C4-2B (cell line): ENCODE data around the gene COX7A2.

Experiments
- H3K27ac ChIP-seq: fragments of 450-650 bp; 2 replicates; pipeline ENCODE4 v1.5.1; 2017
- CTCF ChIP-seq: fragments of 450-650 bp; conservative IDR thresholded peaks from 2 replicates; pipeline ENCODE4 v1.5.1; 2017; ENCODE audit warnings: mild to moderate bottlenecking
- ZFX ChIP-seq: fragments of 450-650 bp; IDR thresholded peaks from 2 replicates; pipeline ENCODE4 v1.6.1; 2017

COX7A2 gene

GRCh38 chr6:75208298-75209183 is 35.1 kb downstream of the COX7A2 start:
- no peak overlapping the region for H3K27ac ChIP-seq
- TF ChIP-seq ZFX = no peak
- TF ChIP-seq CTCF = peak; percentile 86

GRCh38 chr6:75206576-75207342 is 36.8 kb downstream of the COX7A2 start:
- TF ChIP-seq CTCF (no peak), ZFX (no peak)
- no peak overlapping the region for H3K27ac ChIP-seq

- H3K27ac ChIP-seq = no peak within 1 kb of the TSS
- TF ChIP-seq CTCF (peak; percentile 15; the same call in 1 of the 2 replicates), ZFX (no peak)
These were observed 37.6 kb downstream of the COX7A2 start, which contains the start of gene COL12A1 for GRCh38 chr6:75205776-75206575. TSS of gene COL12A1 (minus strand) at chr6:75206053. CDS start at chr6:75202792, 3,261 bp downstream.

- no peak overlapping the region for H3K27ac ChIP-seq
- no peak for TF ChIP-seq CTCF
- TF ChIP-seq ZFX = no peak
These were observed 38.4 kb downstream of the COX7A2 start for GRCh38 chr6:75204959-75205775.

GRCh38 chr6:75204217-75204958 is 39.2 kb downstream of the COX7A2 start:
- peak; percentile 81 for TF ChIP-seq CTCF
- TF ChIP-seq ZFX = no peak
- H3K27ac ChIP-seq = no peak overlapping the region

- no peak overlapping the region for H3K27ac ChIP-seq
- no peak for TF ChIP-seq ZFX
- TF ChIP-seq CTCF = no peak
These were observed 39.9 kb downstream of the COX7A2 start for GRCh38 chr6:75203721-75204120.
